ENCODE results near the gene ARL5A.

ARL5A gene

DNA sequence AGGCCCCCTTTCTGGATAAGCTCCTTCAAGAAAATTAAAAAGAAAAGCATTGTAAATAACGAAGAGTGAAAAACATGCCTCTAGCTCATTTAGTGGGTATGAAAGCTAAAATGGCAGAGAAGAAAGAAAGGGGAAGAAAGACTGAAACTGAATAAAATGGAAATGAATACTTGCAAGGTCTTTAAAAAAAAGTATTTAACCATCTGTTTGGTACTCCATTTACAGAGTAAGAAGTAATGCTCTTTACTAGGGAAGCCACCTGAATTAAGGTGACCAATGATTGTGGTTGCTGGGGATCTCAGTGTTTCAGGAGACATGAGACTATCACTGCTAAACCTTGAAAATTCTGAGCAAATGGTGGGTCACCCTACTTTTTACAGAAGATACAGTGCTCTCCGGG lies 17.7 kb upstream of the ARL5A start:
- Histone ChIP-seq H3K36me3 (ENCODE audit: insufficient read depth, insufficient read length, low read length) (no peaks in the 10 kb centered on the region), H3K9me3 (ENCODE audit: insufficient read depth, low read length) (no peaks in the 10 kb centered on the region), H3K27me3 (ENCODE audit: insufficient read depth, insufficient read length) (no peaks in the 10 kb centered on the region), H3K9ac (ENCODE audit: insufficient read length, low read depth) (no peak overlapping the region), H3K4me1 (ENCODE audit: insufficient read depth, insufficient read length) (no peaks in the 10 kb centered on the region), H3K4me3 (ENCODE audit: insufficient read length, low read depth) (no peak overlapping the region)
- DNase-seq (ENCODE audit: low read depth, low spot score) = no peak
- no peak for TF ChIP-seq SUZ12 (IDR thresholded peaks at IDR 0.05; ENCODE audit: extremely low read depth, insufficient read depth, insufficient read length)
- no peak for TF ChIP-seq ZNF274 (IDR thresholded peaks at IDR 0.05; ENCODE audit: low read depth, low read length)
- TF ChIP-seq YY1 (IDR thresholded peaks at IDR 0.05; ENCODE audit: insufficient read depth, insufficient read length) = no peak

- Histone ChIP-seq H3K9ac (ENCODE audit: insufficient read length, low read depth) (no peak overlapping the region), H3K36me3 (ENCODE audit: insufficient read depth, insufficient read length, low read length) (no peaks in the 10 kb centered on the region), H3K4me1 (ENCODE audit: insufficient read depth, insufficient read length) (no peaks in the 10 kb centered on the region), H3K27me3 (ENCODE audit: insufficient read depth, insufficient read length) (no peaks in the 10 kb centered on the region), H3K4me3 (ENCODE audit: insufficient read length, low read depth) (no peak overlapping the region), H3K9me3 (ENCODE audit: insufficient read depth, low read length) (no peaks in the 10 kb centered on the region)
- DNase-seq (ENCODE audit: low read depth, low spot score) = no peak
- no peak for TF ChIP-seq ZNF274 (IDR thresholded peaks at IDR 0.05; ENCODE audit: low read depth, low read length)
- no peak for TF ChIP-seq YY1 (IDR thresholded peaks at IDR 0.05; ENCODE audit: insufficient read depth, insufficient read length)
- no peak for TF ChIP-seq SUZ12 (IDR thresholded peaks at IDR 0.05; ENCODE audit: extremely low read depth, insufficient read depth, insufficient read length)
Observed at GRCh38 chr2:151845481-151845880, 17.3 kb upstream of the ARL5A start.

- no peak overlapping the region for H3K9ac ChIP-seq (ENCODE audit: insufficient read length, low read depth)
- no peak overlapping the region for H3K4me3 ChIP-seq (ENCODE audit: insufficient read length, low read depth)
- H3K36me3 ChIP-seq (ENCODE audit: insufficient read depth, insufficient read length, low read length) = no peaks in the 10 kb centered on the region
- TF ChIP-seq SUZ12 (IDR thresholded peaks at IDR 0.05; ENCODE audit: extremely low read depth, insufficient read depth, insufficient read length) = no peak
- no peak for TF ChIP-seq ZNF274 (IDR thresholded peaks at IDR 0.05; ENCODE audit: low read depth, low read length)
- no peak for TF ChIP-seq YY1 (IDR thresholded peaks at IDR 0.05; ENCODE audit: insufficient read depth, insufficient read length)
- H3K27me3 ChIP-seq (ENCODE audit: insufficient read depth, insufficient read length) = no peaks in the 10 kb centered on the region
- H3K9me3 ChIP-seq (ENCODE audit: insufficient read depth, low read length) = no peaks in the 10 kb centered on the region
- no peaks in the 10 kb centered on the region for H3K4me1 ChIP-seq (ENCODE audit: insufficient read depth, insufficient read length)
- DNase-seq (ENCODE audit: low read depth, low spot score) = no peak
Observed at GRCh38 chr2:151844211-151844896, 16.1 kb upstream of the ARL5A start.

GRCh38 chr2:151843691-151844061 lies 15.5 kb upstream of the ARL5A start:
- Histone ChIP-seq H3K4me3 (ENCODE audit: insufficient read length, low read depth) (no peak overlapping the region), H3K4me1 (ENCODE audit: insufficient read depth, insufficient read length) (no peaks in the 10 kb centered on the region), H3K36me3 (ENCODE audit: insufficient read depth, insufficient read length, low read length) (no peaks in the 10 kb centered on the region), H3K9ac (ENCODE audit: insufficient read length, low read depth) (no peak overlapping the region), H3K27me3 (ENCODE audit: insufficient read depth, insufficient read length) (no peaks in the 10 kb centered on the region), H3K9me3 (ENCODE audit: insufficient read depth, low read length) (no peaks in the 10 kb centered on the region)
- DNase-seq (ENCODE audit: low read depth, low spot score) = no peak
- no peak for TF ChIP-seq SUZ12 (IDR thresholded peaks at IDR 0.05; ENCODE audit: extremely low read depth, insufficient read depth, insufficient read length)
- no peak for TF ChIP-seq ZNF274 (IDR thresholded peaks at IDR 0.05; ENCODE audit: low read depth, low read length)
- no peak for TF ChIP-seq YY1 (IDR thresholded peaks at IDR 0.05; ENCODE audit: insufficient read depth, insufficient read length)

GRCh38 chr2:151842830-151843690 lies 14.8 kb upstream of the ARL5A start:
- no peaks in the 10 kb centered on the region for H3K36me3 ChIP-seq (ENCODE audit: insufficient read depth, insufficient read length, low read length)
- H3K27me3 ChIP-seq (ENCODE audit: insufficient read depth, insufficient read length) = no peaks in the 10 kb centered on the region
- no peaks in the 10 kb centered on the region for H3K4me1 ChIP-seq (ENCODE audit: insufficient read depth, insufficient read length)
- TF ChIP-seq SUZ12 (IDR thresholded peaks at IDR 0.05; ENCODE audit: extremely low read depth, insufficient read depth, insufficient read length) (no peak), ZNF274 (IDR thresholded peaks at IDR 0.05; ENCODE audit: low read depth, low read length) (no peak), YY1 (IDR thresholded peaks at IDR 0.05; ENCODE audit: insufficient read depth, insufficient read length) (no peak)
- no peak overlapping the region for H3K4me3 ChIP-seq (ENCODE audit: insufficient read length, low read depth)
- no peak for DNase-seq (ENCODE audit: low read depth, low spot score)
- no peaks in the 10 kb centered on the region for H3K9me3 ChIP-seq (ENCODE audit: insufficient read depth, low read length)
- no peak overlapping the region for H3K9ac ChIP-seq (ENCODE audit: insufficient read length, low read depth)

GRCh38 chr2:151841047-151841424 lies 12.8 kb upstream of the ARL5A start:
- TF ChIP-seq YY1 (IDR thresholded peaks at IDR 0.05; ENCODE audit: insufficient read depth, insufficient read length) (no peak), ZNF274 (IDR thresholded peaks at IDR 0.05; ENCODE audit: low read depth, low read length) (no peak), SUZ12 (IDR thresholded peaks at IDR 0.05; ENCODE audit: extremely low read depth, insufficient read depth, insufficient read length) (no peak)
- no peak overlapping the region for H3K4me3 ChIP-seq (ENCODE audit: insufficient read length, low read depth)
- DNase-seq (ENCODE audit: low read depth, low spot score) = no peak

More at GRCh38 chr2:151841047-151841424, 12.8 kb upstream of the ARL5A start:
- Histone ChIP-seq H3K9me3 (ENCODE audit: insufficient read depth, low read length) (no peaks in the 10 kb centered on the region), H3K27me3 (ENCODE audit: insufficient read depth, insufficient read length) (no peaks in the 10 kb centered on the region), H3K9ac (ENCODE audit: insufficient read length, low read depth) (no peak overlapping the region), H3K36me3 (ENCODE audit: insufficient read depth, insufficient read length, low read length) (no peaks in the 10 kb centered on the region), H3K4me1 (ENCODE audit: insufficient read depth, insufficient read length) (no peaks in the 10 kb centered on the region)
